ENCODE results near the gene TMEM150C.

Gene TMEM150C

GRCh38 chr4:82469791-82470345 is 91.9 kb downstream of the TMEM150C start:
- DNase-seq: no peak

GRCh38 chr4:82467471-82467870 is 94.3 kb downstream of the TMEM150C start:
- no peak for DNase-seq

DNA sequence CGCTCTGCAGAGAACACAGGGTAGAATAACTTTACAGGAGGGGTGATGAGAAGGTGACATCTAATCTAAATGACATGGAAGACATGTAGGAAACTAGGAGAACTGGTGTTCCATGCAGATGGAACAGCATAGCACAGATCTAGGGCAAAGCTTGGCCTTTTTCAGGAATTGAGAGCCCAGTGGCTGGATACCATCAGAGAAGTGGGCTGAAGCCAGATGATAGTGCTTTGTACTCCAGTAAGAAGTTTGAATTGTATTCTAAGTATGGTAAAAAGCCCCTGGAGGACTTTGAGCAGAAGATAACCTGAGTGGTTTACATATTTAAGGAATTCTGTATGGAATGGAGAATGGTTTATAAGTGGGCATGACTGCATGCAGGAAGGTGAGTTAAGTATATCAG is 98.6 kb downstream of the TMEM150C start:
- no peak for DNase-seq

GRCh38 chr4:82462415-82462831 is 99.4 kb downstream of the TMEM150C start:
- peak; percentile 65 for DNase-seq

DNA sequence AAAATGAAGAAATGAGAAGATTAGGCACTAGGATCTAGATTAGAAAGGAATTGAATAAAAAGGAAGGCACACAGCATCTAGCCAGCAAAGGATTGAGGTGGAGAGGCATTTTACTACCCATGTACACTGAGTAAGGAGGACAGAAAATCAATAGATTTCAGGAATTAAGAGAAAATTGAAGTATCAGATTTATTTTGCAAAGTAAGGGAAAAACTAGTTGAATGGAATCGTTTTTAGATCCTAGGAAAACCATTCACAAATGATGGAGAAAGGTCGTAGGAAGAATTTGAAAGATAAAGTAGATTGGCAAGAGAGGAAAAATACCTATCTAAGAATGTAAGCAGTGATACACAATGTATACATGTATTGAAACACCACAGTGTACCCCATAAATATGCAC is 100.1 kb downstream of the TMEM150C start:
- DNase-seq: no peak

- no peak for DNase-seq
Measured at GRCh38 chr4:82458729-82459128, 103.1 kb downstream of the TMEM150C start.

DNA sequence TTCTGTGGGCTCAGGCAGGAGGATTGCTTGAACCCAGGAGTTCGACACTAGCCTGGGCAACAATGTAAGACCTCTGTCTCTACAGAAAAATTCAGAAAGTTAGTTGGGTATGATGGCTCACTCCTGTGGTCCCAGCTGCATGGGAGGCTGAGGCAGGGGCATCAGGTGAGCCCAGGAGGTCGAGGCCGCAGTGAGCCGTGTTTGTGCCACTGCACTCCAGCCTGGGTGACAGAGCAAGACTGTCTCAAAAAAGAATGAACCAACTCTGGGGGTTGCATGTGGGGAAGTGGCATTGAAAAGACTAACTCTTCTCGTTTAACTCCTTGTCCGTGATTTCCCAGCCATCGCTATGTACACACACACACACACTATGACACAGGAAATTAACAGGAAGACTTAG is 104.5 kb downstream of the TMEM150C start:
- no peak for DNase-seq

DNA sequence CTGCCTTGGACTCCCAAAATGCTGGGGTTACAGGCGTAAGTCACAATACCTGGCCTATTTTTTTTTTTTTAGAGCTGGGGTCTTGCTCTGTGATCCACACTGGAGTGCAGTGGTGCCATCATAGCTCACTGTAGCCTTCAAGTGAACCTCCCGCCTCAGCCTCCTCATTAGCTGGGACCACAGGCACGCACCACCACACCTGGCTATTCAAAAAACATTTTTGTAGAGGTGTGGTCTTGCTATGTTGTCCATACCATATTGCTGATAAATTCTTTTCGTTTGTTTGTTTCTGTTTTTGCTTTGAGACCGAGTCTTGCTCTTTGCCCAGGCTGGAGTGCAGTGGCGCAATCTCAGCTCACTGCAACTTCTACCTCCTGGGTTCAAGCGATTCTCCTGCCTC is 109.8 kb downstream of the TMEM150C start:
- DNase-seq: no peak

- DNase-seq: no peak
Measured at GRCh38 chr4:82450966-82451755, 110.6 kb downstream of the TMEM150C start.

- no peak for DNase-seq
Measured at GRCh38 chr4:82447886-82448285, 113.9 kb downstream of the TMEM150C start.

GRCh38 chr4:82439088-82439487 is 122.7 kb downstream of the TMEM150C start:
- DNase-seq: no peak

DNA sequence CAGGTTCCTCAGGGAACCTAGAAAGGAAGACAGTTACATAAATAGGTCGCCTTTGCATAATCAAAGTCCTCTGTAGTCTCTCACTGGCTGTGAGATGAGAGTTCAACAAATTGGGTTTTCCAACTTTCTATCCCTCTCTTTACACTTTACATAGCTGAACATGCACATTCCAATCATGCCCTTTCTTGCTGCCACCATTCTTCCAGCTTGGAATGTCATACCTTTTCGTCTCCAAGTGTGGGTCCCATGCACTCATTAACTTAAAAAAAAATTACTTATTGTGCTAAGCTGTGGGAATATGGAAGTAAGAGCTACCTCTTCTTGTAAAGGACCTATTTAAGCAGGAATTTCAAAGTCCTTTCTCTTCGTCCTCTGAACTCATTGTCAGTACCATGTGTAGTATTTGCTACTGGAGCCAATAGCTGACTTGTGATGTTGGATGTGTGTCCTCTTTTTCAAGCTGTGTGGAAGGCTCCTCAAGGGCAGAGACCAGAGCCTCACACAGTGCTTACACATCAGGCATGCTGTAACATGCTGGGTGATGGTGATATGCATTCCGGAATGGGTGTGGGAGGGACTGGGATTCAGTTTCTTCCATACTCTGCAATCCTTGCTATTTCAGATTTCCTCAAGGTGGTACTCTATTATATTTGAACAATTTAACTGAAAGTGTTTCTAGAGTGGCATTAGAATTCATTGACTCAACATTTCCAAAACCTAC is 124.3 kb downstream of the TMEM150C start:
- DNase-seq: no peak

DNA sequence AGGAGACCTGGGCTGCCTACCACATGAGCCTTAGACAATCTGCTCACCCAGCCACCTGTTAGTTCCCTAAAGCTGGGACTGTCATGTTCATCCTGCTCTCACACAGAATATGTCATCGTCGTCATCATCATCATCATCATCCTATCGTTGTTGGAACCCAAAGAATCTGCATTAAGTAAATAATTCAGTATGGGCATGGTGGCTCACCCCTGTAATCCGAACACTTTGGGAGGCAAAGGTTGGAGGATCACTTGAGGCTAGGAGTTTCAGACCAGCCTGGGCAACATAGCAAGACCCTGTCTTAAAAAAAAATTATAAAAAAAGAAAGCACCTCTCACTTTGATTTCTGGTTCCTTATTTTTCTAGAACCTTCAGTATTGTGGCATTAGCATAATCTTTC is 125.0 kb downstream of the TMEM150C start:
- no peak for DNase-seq

DNA sequence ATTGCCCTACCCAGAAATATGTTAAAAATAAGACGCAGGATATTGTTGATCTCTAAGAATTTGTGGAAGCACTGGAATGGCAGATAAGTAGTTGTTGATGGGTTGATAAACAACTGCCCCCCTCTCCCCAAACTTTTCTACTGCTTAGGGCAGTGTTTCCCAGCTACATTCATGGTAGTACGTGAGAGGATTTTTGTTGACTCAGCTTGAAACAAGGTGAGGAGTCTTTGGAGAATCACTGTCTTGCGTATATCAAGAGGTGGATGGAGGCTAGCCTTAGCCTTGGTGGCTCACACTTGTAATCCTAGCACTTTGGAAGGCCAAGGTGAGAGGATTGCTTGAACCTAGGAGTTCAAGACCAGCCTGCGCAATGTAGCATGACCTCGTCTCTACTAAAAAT is 125.7 kb downstream of the TMEM150C start:
- no peak for DNase-seq

GRCh38 chr4:82434949-82435348 is 126.8 kb downstream of the TMEM150C start:
- DNase-seq: no peak

DNA sequence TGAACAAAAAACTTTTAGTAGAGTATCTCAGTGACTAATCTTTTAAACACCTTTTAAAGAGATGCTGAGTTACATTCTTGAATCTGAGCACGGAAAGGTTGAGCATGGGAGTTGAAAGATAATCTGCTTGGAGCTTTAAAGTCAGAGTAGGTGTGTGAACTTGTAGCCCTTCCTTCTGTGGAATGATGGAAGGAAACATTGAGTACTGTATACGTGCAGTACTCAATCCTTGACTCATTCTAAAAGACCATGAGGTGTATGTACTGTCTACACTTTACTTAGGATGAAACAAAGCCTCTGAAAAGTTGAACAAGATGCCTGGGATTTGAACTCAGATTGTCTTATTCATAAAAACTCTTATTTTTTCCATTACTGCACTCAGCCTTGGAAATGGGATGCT is 128.0 kb downstream of the TMEM150C start:
- DNase-seq: no peak
